Forelimb muscle (tissue), 1 donor: ENCODE data around the gene ENPP3. TPM values are rescaled to one million over a fixed set of nuclear protein-coding genes. Genes with fewer than 3 reads are reported as not detected.
A peak's percentile ranks its signal among the peaks of the same experiment; 100 is the strongest.
"Not testable (repeated sequence)": the region's sequence is repeated elsewhere in the genome, so short reads cannot be mapped to it uniquely, and the experiment has no call there.

Experiments
- DNase-seq: peaks from one replicate; pipeline ENCODE4 v3.0.0-alpha.2; 2013; ENCODE audit warnings: low read depth
- polyA plus RNA-seq: library from polyadenylated mRNA; unstranded; fragments of 120-200 nt; gene quantifications from one replicate; pipeline ENCODE4 v1.2.1, GENCODE V29; 2013; ENCODE audit not compliant: insufficient read length

Gene ENPP3
- polyA plus RNA-seq, 1 donor: 0.59 TPM

GRCh38 chr6:131736003-131736596, 99.0 kb downstream of the ENPP3 start:
- no peak for DNase-seq

- no peak for DNase-seq
These were observed 99.7 kb downstream of the ENPP3 start for GRCh38 chr6:131736811-131737210.

DNA sequence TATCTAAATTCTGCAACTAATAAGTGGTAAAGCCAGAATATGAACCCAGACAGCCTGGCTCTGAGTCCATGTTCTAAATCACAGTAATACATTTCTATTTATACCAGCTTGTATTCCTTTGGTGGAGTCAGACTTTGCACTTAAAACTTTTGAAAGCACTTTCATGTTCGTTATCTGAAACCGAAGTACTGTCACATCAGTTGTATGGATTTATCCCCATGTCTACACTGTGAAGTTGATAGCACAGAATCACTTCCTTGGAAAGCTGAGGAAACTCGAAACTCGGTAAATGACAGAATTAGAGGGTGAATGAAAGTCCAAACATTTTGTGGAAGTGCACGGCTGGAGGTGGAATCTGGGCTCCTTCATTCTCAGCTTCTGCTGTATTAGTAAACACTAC, 102.0 kb downstream of the ENPP3 start:
- no peak for DNase-seq

DNA sequence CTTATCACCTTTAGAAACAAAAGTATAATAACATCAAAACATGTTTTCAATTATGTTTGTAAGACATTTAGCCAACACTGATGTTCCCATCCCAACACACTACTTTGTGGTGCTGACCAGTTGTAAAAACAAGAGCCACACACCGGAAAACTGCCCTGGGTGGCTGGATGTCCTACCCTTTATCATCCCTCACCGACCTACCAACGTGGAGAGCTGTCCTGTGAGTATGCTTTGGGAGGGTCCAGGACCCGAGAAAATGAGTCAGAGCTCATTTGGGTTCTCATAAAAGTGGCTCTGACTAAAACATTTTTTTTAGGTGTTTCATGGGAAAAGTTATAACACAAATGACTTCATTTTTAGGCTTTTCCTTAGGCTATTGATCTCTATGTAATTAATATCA, 103.1 kb downstream of the ENPP3 start:
- DNase-seq: no peak

GRCh38 chr6:131741688-131742393, 104.7 kb downstream of the ENPP3 start:
- DNase-seq: no peak

- DNase-seq: no peak
These were observed 107.6 kb downstream of the ENPP3 start for GRCh38 chr6:131744432-131745287.

DNA sequence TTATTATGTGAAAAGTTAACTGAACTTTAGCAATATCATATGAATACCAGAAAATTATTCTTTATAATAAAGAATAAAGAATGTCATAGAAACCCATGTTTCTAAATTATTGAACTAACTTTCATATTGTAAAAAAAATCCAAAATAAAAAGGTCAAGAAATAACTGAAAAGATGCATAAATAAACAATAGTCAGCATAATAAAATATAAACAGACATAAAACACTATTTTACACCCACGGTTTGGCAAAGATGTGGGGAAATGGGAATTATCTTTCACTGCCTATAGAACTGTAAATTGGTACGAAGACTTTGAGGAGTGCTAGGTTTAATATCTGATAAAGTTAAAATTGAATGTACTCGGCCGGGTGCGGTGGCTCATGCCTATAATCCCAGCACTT, 108.4 kb downstream of the ENPP3 start:
- no peak for DNase-seq

DNA sequence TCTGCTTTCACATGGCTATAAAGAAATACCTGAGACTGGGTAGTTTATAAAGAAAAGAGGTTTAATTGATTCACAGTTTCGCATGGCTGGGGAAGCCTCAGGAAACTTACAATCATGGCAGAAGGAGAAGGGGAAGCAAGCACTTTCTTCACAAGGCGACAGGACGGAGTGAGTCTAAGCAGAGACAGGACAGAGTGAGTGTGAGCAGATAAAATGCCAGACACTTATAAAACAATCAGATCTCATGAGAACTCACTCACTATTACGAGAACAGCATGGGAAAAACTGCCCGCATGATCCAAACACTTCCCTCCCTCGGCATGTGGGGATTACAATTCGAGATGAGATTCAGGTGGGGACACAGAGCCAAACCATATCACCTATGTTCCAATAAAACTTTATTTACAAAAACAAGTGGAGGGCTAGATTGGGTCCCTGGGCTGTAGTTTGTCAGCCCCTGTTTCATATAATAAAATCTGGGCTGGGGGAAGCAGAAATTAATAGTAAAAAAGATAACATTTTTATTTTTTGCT, 110.8 kb downstream of the ENPP3 start:
- DNase-seq: no peak

DNA sequence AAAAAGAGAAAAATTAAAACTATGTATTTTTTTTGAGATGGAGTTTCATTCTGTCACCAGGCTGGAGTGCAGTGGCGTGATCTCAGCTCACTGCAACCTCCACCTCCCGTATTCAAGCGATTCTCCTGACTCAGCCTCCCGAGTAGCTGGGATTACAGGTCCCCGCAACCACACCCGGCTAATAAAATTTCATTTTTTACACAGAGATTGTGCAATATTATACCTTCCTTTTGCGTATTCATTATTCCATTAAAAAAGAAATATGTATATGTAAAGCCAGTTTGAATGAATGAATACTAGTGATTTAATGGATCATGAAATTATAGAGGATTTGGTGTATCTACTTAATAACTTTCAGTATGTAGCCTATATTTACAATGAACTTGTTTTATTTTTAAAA, 111.9 kb downstream of the ENPP3 start:
- no peak for DNase-seq

- DNase-seq: not testable (repeated sequence)
These were observed 114.1 kb downstream of the ENPP3 start for GRCh38 chr6:131751012-131751715.

DNA sequence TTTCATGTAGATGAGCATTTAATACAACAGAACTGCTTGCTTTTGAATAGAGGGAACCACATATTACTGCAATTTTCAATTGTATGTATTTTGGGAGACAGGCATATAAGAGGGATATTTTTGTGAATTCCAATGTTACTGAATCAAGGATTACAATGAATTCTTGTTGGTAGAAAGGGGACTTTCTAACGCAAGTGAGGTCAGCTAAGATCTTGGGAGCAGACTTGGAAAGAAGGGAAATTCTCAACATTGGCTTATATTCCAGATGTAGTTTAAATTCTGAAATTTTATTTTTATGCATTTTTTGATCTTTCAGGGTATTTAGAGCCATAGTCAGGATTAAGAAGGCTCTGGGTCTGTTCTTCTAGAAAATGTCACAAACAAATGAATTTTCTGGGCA, 117.0 kb downstream of the ENPP3 start:
- no peak for DNase-seq

- no peak for DNase-seq
These were observed 117.8 kb downstream of the ENPP3 start for GRCh38 chr6:131754715-131755567.

GRCh38 chr6:131755597-131755996, 118.5 kb downstream of the ENPP3 start:
- DNase-seq: no peak

DNA sequence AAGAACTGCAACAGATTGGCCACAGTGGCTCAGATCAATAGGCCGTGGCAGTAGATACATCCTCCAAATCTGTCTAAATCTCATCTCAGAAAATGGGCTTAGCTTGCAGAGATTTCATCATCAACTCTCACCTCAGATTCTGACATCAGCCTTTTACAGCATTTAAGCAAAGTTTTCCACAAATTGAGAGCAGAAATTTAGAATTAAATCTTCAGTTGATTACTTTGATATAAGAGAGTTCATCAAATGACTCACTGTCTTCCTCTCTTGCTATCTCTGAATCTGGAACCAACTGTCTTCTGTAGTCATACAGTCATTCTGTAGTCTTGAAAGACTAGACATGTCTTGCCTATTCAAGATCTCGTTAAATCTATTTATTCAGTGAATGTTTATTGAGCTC, 118.9 kb downstream of the ENPP3 start:
- no peak for DNase-seq

DNA sequence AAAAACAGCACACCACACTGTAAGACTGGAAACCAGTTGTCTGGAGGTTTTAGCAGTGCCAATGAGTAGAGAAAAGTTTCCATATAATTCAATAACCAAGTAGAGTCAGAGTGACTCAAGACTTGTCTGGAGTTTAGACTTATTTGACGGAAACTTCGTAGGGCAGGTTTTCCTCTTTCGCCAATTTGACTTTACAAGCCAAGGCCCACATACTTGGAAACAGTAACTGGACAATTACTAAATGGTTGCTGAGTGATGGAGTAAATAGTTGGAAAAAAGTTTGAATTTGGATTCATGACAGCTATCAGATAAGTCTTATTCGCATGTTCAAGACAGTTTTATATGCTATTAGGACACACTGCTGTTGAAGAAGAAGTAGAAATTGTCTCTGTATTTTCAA, 121.8 kb downstream of the ENPP3 start:
- DNase-seq: peak; percentile 62

DNA sequence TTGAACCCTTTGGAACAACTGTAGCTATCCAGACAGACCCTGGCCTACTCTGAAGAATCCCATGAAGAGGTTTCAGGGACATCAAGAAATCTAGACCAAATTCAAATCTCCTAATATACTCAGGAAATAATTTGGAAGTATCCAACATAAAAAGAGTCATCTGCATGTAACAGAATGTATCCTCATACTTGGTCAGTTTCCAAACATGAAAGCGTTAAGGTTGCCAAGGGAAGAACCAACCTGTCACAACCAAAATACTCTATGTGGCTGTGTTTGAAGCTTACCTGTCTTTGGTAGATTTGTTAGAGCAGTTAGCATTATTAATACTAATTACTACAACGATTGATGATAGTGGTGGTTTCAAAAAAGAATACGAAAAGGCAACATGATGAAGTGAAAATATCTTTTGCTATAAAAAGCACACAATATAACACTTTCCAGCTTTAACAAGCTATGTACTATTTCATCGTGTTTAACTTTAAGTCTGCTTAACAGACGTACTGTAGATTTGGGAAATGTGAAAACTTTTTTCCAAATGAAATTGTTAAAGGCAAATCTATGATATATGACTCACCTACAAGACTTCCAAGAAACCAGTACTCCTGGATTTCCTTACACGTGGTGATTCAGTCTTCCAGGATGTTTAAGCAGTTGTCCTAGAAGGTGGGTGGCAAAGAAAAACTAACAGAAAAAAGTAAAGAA, 124.1 kb downstream of the ENPP3 start:
- DNase-seq: no peak

- no peak for DNase-seq
These were observed 124.6 kb downstream of the ENPP3 start for GRCh38 chr6:131761762-131762067.

GRCh38 chr6:131762984-131763383, 125.9 kb downstream of the ENPP3 start:
- no peak for DNase-seq

- no peak for DNase-seq
These were observed 126.6 kb downstream of the ENPP3 start for GRCh38 chr6:131763749-131764148.

DNA sequence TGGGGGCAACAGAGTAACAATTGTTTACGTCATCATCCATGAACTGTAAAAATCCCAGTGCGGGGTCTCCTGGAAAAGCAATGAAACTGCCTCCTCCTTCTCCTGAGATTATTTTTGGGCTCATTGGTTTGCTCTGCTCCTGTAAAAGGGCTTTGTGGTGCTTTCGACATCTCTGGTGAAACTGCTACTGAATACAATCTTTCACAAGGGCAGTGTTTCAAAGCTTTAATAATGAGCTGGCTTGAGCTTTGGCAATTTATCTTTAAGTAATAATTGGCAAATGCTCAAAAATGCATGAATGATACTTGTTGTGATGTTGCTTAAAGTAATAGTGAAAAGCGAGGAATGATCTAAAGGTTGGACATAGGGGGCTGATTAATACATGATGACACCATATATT, 127.2 kb downstream of the ENPP3 start:
- DNase-seq: no peak
